HuH-7.5 (cell line): ENCODE measurements around the gene ZNF19.
"Not testable (repeated sequence)": the region's sequence is repeated elsewhere in the genome, so short reads cannot be mapped to it uniquely, and the experiment has no call there.

Experiments used
- DNase-seq: peaks from one replicate; pipeline ENCODE4 v3.0.0; 2011; ENCODE audit warnings: low spot score

ZNF19 gene

DNA sequence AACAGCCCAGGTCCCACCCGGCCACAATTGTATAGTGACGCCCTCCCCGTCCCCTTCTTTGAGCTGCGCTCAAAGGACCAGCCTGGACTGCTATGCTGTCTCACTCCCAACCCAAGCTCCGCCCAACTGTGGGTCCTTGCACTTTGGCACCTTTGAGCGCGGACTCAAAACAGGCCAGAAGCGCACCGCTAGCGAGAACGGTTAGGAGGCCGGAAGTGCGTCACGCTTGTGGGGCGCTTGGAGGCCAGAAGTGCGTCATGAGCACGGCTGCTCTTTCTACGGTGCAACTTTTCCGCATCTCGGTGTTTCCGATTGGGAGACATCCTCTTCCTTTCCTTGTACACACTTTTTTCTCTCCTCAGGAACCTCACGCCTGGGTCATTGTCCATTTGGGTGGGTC is at the start of gene ZNF19:
TSS of gene ZNF19 (minus strand) at position 203 of the 400 bp plus-strand sequence. CDS start 7,210 bp downstream, outside the sequence.
- no peak for DNase-seq

DNA sequence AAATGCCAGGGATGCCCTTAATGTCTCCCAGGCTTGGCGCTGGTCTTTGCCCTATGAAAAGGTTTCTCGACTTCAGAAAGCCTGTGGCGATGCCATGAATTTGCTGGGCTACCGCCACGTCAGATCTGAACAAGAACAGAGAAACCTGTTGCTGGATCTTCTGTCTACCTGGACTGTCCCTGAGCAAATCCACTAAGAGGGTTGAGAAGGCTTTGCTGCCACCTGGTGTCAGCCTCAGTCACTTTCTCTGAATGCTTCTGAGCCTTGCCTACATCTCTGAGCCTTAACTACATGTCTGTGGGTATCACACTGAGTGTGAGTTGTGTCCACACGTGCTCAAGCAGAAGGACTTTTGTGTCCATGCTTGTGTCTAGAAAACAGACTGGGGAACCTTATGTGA is 48.5 kb upstream of the ZNF19 start:
- DNase-seq = peak; percentile 62

DNA sequence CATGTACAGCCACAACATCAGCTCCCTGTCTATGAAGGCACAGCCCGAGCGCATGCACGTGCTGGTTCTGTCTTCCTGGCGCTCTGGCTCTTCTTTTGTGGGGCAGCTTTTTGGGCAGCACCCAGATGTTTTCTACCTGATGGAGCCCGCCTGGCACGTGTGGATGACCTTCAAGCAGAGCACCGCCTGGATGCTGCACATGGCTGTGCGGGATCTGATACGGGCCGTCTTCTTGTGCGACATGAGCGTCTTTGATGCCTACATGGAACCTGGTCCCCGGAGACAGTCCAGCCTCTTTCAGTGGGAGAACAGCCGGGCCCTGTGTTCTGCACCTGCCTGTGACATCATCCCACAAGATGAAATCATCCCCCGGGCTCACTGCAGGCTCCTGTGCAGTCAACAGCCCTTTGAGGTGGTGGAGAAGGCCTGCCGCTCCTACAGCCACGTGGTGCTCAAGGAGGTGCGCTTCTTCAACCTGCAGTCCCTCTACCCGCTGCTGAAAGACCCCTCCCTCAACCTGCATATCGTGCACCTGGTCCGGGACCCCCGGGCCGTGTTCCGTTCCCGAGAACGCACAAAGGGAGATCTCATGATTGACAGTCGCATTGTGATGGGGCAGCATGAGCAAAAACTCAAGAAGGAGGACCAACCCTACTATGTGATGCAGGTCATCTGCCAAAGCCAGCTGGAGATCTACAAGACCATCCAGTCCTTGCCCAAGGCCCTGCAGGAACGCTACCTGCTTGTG is 47.8 kb upstream of the ZNF19 start:
- no peak for DNase-seq

DNA sequence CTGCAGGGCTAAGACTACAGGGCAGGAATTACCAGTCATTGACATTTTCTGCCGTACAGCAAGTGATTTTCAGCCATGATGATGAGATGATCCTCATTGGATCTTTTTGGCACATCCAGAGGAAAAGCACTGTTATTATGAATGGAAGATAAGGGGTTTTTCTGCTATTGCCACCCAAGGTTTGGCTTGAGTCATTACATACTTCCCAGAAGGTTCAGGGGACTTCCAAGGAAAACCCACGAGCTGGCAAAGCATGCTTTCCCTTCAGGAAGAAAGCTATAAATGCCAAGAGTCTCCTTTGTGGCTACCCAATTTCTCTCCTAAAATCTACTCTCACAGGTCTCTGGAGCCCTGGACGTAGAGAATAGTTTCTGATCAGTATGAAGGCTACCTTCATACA is 43.2 kb upstream of the ZNF19 start:
- no peak for DNase-seq

DNA sequence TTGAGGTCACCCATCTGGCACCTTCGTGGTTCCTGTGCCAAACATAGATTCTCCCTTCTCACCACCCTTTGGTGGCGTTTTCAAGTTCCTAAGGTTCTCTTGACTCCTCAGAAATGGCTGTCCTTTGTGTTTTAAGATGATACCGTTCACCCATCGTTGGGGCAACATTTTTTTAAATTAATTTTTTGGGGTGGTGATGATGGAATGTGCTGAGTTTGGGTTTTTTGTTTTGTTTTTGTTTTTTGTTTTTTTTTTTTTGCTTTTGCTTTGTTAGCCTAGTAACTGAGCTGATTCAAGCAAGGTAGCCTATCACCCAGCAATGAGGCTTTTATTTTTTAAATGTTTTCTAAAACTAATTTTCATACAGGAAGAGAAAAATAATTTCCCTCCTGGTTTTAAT is 39.7 kb upstream of the ZNF19 start:
- DNase-seq = no peak

DNA sequence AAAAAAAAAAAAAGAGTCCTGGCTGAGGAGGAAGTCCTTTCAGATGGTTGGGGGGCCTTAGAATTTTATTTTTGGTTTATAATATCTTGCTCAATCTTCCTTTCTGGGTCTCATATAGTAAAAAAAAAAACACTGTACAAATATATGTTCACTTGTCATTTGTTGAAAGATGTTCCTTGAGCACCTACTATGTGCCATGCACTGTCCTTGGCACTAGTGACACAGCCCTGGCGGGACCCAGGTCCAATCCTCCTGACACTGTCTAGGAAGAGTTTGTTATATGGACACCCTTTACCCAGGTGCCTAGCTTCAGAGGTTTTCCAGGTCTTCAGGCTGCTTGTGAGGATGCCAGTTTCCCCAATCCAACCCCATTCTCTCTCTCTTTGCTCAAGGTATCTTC is 39.1 kb upstream of the ZNF19 start:
- no peak for DNase-seq

DNA sequence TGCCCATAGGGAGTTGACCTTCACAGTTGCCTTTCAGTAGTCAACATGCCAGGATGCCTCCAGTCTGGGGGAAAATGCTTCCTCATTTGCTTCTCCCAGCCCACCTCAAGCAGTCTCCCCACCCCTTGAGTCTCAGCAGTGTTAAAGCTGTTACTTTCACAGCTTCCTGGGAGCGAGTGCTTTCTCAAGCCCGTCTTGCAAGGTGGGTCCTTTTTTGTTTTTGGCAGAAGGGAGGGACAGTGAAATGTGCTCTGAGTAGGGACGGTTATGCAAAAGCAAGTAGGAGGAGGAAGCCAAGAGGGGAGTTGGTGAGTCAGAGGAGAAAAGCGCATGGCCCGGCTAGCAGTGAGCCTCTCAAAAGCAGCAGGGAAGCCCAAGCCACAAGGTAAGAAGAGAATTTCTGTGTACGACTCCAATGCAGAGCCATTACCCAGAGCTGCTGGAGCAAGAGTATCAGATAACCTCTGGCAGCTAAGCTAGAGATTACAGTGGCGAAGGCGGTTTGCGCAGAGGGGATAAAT is 37.0 kb upstream of the ZNF19 start, which contains the start of gene CHST4:
TSS of gene CHST4 (plus strand) at position 316 of the 521 bp plus-strand sequence. CDS start 10,252 bp downstream, outside the sequence.
- no peak for DNase-seq

DNA sequence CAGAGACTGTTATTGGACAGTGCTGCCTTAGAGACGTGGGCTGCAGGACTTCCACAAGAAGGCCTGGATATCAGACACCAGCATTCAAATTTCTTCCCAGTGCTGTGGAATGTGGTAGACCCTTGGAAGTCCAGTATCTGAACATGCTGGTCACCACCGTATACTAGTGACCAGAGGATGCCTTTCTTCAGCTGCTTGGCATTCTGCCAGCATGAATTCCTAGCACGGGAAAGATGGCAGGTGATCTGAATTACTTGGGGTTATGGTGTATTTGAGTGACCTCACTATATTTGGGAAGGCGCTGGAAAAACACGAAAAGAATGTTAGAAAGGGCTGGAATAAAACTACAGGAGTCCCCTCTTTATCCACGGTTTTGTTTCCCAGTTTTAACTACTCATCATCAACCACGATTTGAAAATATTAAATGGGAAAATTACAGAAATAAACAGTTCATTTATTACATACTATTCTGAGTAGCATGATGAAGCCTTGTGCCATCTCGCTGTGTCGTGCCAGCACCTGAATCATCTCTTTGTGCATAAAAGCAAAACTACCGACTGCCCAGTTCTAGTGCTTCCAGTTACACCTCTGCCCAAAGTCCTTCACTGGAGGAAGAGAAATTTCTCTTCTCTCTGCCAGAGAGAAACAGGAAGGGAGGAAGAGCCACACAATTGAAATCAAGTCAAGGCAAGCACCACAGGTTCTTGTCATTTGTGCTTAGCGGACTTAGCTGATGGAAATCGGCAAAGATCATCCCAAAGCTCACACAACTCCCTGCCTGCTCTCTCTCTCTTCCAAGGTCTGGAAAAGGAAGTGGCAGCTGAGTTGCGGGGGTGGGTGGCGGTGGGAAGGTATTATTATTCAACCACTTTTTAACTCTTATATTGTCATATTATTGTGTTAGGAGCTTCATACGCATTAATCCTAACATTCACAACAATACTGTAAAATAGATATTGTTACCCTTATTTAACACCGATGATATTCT is 35.7 kb upstream of the ZNF19 start:
- no peak for DNase-seq

DNA sequence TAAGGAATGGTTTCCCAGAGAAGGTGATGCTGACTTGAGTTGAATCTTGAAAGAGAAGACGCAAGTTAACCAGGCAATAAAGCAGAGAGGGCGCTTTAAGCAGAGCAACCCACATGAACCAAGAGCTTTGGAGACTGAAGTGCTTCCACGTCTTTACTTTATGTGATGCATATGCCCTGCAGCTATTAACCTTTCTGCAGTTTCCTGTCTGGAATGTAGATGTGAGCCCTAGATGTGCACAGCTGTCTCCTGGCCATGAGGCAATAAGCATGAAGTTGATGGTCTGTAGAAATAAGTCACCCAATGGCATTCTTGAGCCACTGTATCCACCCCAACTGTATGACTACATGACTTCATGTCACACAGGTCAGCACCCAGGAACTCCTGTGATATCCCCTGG is 31.4 kb upstream of the ZNF19 start:
- DNase-seq = no peak

DNA sequence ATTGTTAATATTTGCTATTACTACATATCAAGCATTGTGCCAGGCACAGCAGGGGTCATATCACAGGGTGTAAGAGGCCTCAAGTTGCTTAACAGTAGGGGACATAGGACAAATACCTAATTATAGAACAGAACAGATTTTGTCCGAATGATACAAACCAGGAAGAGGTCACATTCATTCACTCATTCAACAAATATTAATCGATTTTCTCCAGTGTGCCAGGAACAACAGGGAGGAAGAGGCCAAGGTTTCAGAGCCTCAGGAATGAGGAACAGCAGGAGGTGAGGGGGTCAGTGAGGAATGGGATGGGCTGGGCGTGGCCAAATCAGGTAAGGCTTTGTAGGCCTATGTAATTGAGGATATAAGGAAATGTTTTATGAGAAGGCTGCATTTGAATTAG is 25.9 kb upstream of the ZNF19 start:
- peak; percentile 58 for DNase-seq

DNA sequence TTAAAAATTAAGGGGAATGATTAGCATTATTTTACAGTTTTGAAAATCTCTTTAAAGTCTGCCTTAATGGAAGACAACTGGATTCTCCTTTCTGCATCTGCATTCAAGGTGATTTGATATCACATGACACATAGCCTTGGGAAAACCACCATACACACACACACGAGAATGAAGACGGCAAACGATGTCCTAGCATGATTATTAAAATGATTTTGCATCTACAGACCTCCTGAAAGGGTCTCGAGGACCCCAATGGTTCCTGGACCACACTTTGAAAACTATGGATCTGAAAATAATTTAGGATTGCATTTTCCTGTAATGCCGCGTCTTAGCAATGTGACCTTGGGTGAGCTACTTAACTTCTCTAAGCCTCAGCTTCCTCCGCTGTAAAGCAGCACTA is 25.4 kb upstream of the ZNF19 start:
- no peak for DNase-seq

DNA sequence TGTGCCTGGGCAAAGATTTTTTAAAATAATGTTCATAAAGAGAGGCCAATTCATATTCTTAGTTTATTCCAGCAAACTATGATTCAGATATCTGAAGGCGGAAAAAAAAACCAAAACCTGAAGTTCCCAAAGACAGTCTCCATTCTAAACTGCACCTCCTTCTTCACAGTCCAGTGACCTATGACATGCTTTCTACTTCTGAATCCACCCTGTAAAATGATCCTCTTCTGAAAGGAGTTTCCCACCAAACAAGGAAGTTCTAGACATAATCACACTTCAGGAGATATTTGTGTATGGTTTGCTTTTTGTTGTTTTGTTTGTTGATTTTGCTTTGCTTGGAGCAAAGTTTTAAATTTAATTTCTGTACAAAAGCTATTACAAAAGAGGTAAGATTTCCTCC is 24.2 kb upstream of the ZNF19 start:
- DNase-seq = no peak

DNA sequence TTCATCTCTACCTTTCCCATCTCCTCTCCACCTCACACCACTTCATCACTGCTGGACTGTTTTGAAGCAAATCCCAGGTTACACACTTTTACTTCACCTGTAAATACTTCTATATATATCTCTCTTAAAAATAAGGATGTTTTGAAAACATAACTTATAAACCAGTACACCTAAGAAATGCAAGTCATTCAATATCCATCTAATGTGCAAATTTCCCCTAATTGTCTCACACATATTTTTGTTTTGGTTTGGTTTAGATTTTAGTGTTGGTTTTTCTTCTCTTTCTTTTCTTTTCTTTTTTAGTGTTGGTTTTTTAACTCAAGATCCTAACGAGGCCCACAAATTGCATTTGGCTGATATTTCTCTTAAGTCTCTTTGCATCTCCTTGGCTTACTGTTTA is 17.9 kb upstream of the ZNF19 start:
- DNase-seq = no peak

DNA sequence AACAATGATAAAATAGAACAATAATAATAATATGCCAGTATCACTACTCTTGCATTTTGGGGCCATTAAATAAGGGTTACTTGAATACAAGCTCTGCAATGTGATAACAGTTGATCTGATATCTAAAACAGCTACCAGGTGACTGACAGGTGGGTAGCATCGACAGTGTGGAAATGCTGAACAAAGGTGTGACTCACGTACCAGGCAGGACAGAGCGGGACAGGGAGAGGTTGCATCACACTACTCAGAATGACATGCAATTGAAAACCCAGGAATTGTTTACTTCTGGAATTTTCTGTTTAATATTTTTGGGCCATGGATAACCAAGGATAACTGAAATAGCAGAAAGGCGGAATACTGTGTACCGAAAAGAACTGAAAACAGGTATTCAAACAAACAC is 15.8 kb upstream of the ZNF19 start:
- DNase-seq = no peak

DNA sequence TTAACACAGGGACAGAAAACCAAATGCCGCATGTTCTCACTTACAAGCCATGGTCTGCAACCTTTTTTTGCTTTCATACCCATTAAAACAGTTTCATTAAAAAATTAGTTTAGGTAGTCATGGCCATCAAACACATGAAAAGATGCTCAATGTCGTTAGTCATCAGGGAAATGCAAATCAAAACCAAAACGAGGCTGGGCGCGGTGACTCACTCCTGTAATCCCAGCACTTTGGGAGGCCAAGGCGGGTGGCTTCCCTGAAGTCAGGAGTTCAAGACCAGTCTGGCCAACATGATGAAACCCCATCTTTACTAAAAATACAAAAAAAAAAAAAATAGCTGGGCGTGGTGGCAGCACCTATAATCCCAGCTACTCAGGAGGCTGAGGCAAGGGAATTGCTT is 14.9 kb upstream of the ZNF19 start:
- DNase-seq = not testable (repeated sequence)

DNA sequence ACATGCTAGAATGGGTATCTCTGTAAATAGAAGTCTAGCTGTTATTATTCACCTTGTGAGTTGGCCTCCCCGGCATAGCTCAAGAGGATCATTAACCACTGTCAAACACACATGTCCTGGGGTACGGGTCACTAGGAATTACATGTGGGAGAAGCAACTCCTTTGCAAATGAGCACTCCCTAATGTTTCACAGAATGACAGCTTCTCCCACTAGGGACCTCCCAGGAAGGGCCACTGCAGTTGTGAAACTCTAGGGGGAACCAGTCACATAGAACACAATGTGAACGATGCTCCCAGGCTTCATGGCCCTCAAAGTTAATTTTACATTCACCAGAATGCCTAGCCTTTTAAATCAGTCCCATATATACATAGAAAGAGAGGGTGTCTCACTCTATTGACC is 12.4 kb upstream of the ZNF19 start:
- DNase-seq = no peak

DNA sequence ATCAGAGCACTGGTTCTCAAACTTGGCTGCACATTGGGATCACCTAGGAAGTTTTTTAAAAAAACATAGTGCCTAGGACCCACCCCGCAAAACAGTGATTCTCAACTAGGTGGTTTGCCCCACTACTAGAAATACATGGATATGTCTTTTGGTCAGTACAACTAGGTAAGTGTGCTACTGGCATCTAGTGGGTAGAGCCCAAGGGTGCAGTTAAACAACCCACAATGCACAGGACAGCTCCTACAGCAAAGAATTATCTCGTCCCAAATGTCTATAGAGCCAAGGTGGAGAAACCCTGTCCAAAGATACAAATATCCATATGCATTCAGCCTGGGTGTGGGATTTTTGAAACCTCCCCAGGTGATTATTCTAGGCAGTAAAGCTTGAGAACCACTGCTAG is 11.8 kb upstream of the ZNF19 start:
- no peak for DNase-seq

DNA sequence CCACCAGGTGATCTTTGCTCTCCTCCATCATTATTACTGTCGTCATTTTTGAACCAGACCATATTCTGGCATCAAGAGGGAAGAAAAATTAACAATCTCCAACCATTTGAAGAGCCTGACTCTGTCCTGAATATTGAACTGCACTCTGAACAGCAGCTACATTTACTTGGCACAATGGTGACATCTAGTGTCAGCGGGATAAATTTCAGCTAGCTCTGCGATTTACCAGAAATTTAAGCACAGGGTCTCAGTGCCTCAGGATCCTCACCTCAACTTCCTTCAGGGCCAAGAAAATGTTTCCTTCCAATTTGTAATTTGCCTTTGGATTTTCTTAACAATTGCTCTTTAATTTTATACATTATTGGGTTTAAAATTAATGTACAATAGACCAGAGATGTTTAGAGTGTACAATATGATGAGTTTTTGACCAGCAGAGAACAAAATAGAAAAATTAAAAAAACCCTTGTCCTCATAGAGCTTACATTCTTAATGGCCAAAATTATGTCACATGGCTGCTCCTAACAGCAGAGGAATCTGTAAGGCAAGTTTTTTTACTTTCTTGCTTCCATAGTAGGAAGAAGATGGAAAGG is 10.7 kb upstream of the ZNF19 start:
- peak; percentile 57 for DNase-seq

DNA sequence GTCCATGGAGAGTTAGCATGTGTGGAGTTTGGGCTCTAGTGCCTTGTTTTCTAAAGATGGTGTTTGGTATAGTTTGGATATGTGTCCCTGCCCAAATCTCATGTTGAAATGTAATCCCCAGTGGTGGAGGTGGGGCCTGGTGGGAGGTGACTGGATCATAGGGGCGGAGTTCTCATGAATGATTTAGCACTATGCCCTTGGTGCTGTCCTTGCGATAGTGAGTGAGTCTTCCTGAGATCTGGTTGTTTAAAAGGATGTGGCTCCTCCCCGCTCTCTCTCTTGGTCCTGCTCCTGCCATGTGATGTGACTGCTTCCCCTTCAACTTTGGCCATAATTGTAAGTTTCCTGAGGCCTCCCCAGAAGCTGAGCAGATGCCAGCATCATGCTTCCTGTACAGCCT is 8.9 kb upstream of the ZNF19 start:
- no peak for DNase-seq

DNA sequence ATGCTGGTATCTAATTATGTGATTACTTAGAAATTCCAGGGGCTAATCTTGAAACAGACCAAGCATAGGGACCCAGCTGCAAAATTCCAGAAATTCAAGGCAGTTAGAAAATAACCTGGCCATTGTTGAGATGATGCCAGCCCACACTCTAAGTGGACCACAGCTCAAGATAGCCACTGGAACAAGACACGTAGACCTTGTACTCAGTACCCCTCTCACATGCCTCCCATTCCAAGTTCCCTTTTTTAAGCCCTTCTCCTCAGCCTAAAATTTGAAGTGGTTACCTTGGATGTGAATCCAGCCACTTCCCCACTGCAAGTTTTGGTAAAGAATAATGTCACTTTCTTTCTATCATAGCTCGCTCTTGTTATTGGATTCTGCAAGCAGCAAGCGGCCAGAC is 4.1 kb upstream of the ZNF19 start:
- DNase-seq = no peak

DNA sequence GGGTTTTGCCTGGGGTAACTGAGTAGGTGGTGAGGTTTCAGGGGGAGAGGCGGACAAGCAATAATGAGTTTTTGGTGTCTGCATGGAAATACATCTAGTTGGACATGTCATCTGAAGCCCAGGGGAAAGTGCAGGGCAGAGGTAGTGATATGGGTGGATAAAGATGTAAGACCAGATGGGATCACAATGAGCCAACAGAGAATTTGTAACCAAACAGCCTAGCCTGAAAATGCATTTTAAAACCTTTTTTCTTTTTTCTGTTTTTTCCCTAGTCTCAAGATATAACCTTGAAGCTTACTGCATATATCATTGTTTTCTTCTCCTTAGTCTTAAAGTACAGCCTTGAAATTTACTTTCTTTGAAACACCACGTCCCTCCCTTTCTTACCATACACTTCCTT is 3.7 kb upstream of the ZNF19 start:
- DNase-seq = no peak

DNA sequence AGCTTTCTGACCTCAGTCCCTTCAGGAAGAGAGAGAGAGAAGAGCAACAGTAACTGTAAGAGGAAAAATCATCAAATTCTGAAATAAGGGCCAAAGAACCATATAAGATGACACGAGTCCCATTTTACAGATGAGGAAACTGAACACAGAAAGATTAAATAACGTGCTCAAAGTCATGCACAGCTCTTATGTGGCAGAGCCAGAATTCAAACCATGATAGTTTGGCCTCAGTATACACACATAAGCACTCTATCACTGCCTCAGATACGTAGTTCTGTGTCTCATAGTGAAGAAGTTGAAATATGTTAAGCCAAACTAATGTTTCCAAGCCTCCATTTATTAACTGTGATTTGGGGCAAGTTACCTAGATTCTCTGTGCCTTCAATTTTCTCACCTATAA is 1.9 kb upstream of the ZNF19 start:
- no peak for DNase-seq

DNA sequence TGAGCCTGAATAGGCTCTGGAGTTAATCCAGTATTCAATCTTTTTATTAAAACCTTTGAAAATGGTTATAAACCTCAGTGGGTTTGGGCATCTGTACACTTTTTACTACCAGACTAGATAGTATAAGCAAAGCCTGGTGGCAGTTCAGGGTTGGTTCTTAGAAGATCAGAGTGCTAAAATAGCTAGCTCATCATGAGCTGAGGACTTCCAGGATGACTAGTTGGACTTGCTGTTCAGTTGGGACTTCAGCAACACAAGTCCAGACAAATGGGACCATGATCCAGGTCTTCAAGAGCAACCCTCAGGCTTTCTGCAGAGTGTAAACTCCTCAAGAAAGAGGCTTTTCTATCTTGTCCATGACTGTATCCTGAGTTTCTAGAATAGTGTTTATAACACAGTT is 1.2 kb upstream of the ZNF19 start:
- DNase-seq = no peak
